ENCODE results near the gene SIRPB1. TPM values are rescaled to one million over a fixed set of nuclear protein-coding genes. Genes with fewer than 3 reads are reported as not detected.

The SIRPB1 gene
- total RNA-seq: 0.14 and 0.80 TPM in 2 replicates

DNA sequence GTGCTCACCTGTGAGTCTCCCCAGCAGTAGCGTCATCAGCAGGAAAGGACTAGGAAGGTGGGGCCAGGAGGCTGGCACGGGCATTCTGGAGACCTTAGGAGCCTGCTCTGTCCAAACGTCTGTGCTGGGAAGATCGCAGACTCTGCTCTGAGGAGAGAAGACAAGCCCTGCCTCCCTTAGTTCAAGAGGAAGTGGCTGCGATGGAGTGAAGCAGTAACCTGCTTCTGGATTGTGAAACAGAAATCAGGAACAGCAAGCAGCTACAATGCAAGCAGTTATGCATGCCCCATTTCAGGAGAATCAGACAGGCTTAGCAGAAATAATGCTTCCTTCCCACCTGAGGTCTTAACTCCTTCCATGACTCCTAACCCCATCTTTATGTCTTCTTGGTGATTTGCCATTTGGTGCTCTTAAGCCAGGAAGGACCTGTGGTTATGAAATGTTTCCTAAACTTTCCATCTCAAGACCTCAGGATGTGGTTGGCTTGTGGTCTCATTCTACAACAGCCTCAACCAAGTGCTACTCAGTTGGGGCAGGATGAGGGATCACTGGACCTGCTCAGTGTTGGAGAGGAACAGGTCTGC lies at the start of gene SIRPB1:
Gene SIRPB1 (minus strand): TSS at position 149 of the 584 bp plus-strand sequence. CDS start 65 bp downstream, at position 84.

DNA sequence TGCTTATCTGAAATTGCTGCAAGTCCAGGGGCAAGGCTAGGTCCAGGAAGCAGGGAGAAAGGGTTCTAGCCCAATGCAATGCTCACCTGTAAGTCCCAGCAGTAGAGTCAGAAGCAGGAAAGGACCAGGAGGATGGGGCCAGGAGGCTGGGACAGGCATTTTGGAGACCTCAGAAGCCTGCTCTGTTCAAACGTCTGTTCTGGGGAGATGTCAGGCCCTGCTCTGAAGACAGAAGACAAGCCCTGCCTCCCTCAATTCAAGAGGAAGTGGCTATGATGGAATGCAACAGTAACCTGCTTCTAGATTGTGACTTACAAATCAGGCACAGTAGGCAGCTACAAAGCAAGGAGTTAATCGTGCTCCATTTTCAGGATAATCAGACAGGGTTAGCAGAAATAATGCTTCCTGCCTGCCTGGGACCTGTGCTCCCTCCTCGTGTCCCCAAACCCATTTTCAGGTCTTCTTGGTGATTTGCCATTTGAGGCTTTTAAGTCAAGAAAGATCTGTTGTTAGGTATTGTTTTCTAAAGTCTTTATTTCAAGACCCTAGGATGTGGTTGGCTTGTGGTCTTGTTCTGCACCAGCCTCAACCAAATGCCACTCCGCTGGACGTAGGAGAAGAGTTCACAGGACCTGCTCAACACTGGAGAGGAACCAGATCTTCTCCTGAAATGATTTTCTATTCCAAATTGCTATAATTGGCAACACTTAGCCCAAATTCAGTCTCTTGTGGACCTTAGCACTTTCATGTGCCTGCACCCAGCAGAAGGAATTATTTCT lies 37.9 kb upstream of the SIRPB1 start, which contains the start of gene SIRPG:
Gene SIRPG (minus strand): TSS at position 224 of the 779 bp plus-strand sequence. CDS start 65 bp downstream, at position 159.

Small RNAs within 50 kb of the gene (small RNA-seq; reads per million reads assigned to genes)
- gene RN7SL561P: not detected

Other genes starting within 250 kb of the SIRPB1 start
- gene FKBP1A, start 227.0 kb downstream of the SIRPB1 start, total RNA-seq: 412 and 489 TPM in 2 replicates
- 41.9 and 50.4 TPM in 2 replicates for gene NSFL1C, start 153.2 kb downstream of the SIRPB1 start, total RNA-seq
- gene SIRPB2, start 128.6 kb downstream of the SIRPB1 start, total RNA-seq: 0.79 and 1.3 TPM in 2 replicates
- gene SIRPD, start 62.3 kb downstream of the SIRPB1 start, total RNA-seq: not detected in 2 replicates
- gene SIRPG, start 37.8 kb upstream of the SIRPB1 start, total RNA-seq: not detected in 2 replicates